ENCODE data around the gene LEMD1. TPM values are rescaled to one million over a fixed set of nuclear protein-coding genes. Genes with fewer than 3 reads are reported as not detected.

Gene LEMD1
- total and polyA plus RNA-seq, 2 donors (not counting 1 experiment from before 2014, with no cell fraction given) = not detected

DNA sequence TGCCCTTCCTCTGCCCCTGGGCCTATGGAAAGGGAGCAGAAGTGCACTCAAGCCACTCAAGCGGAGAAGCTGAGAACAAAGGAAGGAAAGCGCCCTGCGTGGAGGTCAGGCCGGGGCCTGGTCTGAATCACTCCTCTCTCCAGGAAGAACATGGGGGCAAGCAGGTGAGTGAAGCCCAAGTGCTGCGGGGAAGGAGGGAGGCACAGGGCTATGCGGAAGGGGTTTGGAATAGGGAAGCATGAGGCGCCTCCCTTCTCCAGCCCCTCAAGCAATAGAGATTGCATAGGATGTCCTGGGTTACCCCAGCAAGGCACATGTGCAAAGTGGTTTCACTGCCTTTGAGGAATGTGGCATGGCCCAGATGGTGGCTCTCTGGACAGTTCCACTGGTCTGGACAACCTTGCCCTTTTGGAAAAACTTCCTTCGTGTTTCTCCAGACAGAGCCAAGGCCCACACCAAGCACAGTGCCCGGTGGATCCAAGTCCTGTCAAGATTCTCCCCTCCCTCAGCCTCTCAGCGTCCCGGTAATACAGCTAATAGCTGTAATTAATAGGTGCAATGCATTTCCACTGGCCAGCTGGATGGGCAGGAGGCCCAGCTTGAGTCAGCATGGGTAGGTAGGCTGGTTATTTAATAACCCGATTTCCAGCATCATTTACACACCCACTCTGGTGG is 20.3 kb upstream of the LEMD1 start:
- Histone ChIP-seq H3K27ac (ENCODE audit: insufficient read depth, low read length) (no peak overlapping the region), H3K4me2 (ENCODE audit: extremely low read depth, insufficient read depth, low read length) (no peak overlapping the region), H3K4me1 (ENCODE audit: control insufficient read depth, extremely low read depth, insufficient read depth, low read length) (no peaks in the 10 kb centered on the region), H3K36me3 (ENCODE audit: control insufficient read depth, insufficient read depth, low read length) (no peaks in the 10 kb centered on the region), H3K79me2 (ENCODE audit: control insufficient read depth, insufficient read depth, low read length) (no peaks in the 10 kb centered on the region), H3K9me3 (ENCODE audit: control insufficient read depth, insufficient read depth, low read depth, low read length) (no peaks in the 10 kb centered on the region), H3K27me3 (ENCODE audit: control insufficient read depth, insufficient read depth, low read length) (peaks cover 20% of the 10 kb centered on the region), H4K20me1 (ENCODE audit: control insufficient read depth, extremely low read depth, insufficient read depth, low read length) (no peaks in the 10 kb centered on the region), H3K4me3 (replicated peaks in 1 of 4; ENCODE audit: control extremely low read depth in 1 of 4, insufficient read depth in 1 of 4, low read depth in 3 of 4, low read length in 4 of 4) (no peak overlapping the region), H2AFZ (ENCODE audit: low read length) (no peak overlapping the region), H3K9ac (ENCODE audit: insufficient read depth, low read length) (no peak overlapping the region)
- TF ChIP-seq EZH2 (IDR thresholded peaks at IDR 0.05; ENCODE audit: low read length, missing control alignments) = no peak
- TF ChIP-seq, protein P1, sequence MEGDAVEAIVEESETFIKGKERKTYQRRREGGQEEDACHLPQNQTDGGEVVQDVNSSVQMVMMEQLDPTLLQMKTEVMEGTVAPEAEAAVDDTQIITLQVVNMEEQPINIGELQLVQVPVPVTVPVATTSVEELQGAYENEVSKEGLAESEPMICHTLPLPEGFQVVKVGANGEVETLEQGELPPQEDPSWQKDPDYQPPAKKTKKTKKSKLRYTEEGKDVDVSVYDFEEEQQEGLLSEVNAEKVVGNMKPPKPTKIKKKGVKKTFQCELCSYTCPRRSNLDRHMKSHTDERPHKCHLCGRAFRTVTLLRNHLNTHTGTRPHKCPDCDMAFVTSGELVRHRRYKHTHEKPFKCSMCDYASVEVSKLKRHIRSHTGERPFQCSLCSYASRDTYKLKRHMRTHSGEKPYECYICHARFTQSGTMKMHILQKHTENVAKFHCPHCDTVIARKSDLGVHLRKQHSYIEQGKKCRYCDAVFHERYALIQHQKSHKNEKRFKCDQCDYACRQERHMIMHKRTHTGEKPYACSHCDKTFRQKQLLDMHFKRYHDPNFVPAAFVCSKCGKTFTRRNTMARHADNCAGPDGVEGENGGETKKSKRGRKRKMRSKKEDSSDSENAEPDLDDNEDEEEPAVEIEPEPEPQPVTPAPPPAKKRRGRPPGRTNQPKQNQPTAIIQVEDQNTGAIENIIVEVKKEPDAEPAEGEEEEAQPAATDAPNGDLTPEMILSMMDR (conservative IDR thresholded peaks at IDR 0.05 in 1 of 2, IDR thresholded peaks at IDR 0.05 in 1 of 2; ENCODE audit: low read depth in 1 of 2, low read length in 2 of 2) = no peak
- no peak for DNase-seq (ENCODE audit: low read depth in 2 of 2)

DNA sequence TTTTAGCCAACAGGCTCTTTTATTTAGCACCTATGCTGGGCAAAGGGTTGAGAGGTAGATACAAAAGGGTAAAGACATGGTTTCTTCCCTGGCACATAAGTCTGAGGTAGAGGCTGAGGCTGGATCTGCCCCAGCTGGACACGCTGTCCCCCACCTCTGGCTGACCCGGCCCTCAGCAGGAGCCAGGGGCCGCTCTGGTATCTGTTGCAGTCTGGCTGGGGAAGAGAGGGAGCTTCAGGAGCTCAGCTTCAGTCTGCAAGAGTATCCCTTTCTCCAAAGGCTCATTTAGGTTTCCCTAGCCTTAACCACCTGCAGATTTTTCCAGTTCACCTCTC is 19.8 kb upstream of the LEMD1 start:
- Histone ChIP-seq H3K4me1 (ENCODE audit: control insufficient read depth, extremely low read depth, insufficient read depth, low read length) (no peaks in the 10 kb centered on the region), H3K36me3 (ENCODE audit: control insufficient read depth, insufficient read depth, low read length) (no peaks in the 10 kb centered on the region), H3K9me3 (ENCODE audit: control insufficient read depth, insufficient read depth, low read depth, low read length) (no peaks in the 10 kb centered on the region), H3K27ac (ENCODE audit: insufficient read depth, low read length) (no peak overlapping the region), H3K27me3 (ENCODE audit: control insufficient read depth, insufficient read depth, low read length) (peaks cover 23% of the 10 kb centered on the region), H4K20me1 (ENCODE audit: control insufficient read depth, extremely low read depth, insufficient read depth, low read length) (no peaks in the 10 kb centered on the region), H3K4me3 (replicated peaks in 1 of 4; ENCODE audit: control extremely low read depth in 1 of 4, insufficient read depth in 1 of 4, low read depth in 3 of 4, low read length in 4 of 4) (no peak overlapping the region), H3K9ac (ENCODE audit: insufficient read depth, low read length) (no peak overlapping the region), H3K79me2 (ENCODE audit: control insufficient read depth, insufficient read depth, low read length) (no peaks in the 10 kb centered on the region), H2AFZ (ENCODE audit: low read length) (no peak overlapping the region), H3K4me2 (ENCODE audit: extremely low read depth, insufficient read depth, low read length) (no peak overlapping the region)
- TF ChIP-seq, protein P1 (conservative IDR thresholded peaks at IDR 0.05 in 1 of 2, IDR thresholded peaks at IDR 0.05 in 1 of 2; ENCODE audit: low read depth in 1 of 2, low read length in 2 of 2) = no peak
- TF ChIP-seq EZH2 (IDR thresholded peaks at IDR 0.05; ENCODE audit: low read length, missing control alignments) = no peak
- no peak for DNase-seq (ENCODE audit: low read depth in 2 of 2)

DNA sequence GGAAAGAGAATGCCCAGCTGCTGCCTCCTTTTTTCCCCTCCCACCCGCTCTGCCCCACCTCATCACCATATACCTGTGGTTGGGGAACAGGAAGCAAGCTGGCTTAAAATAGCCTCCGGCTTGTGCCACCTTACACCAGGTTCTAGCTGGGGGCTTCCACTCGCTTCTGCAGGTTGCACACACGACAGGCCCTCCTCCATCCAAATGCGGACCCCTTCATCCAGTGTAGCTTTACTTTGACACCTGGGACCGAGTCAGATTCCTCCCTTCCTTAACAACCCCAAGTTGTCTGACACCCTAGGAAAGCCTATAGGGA is 19.4 kb upstream of the LEMD1 start:
- H3K27ac ChIP-seq (ENCODE audit: insufficient read depth, low read length) = no peak overlapping the region
- TF ChIP-seq, protein P1 (conservative IDR thresholded peaks at IDR 0.05 in 1 of 2, IDR thresholded peaks at IDR 0.05 in 1 of 2; ENCODE audit: low read depth in 1 of 2, low read length in 2 of 2) = no peak
- no peak for TF ChIP-seq EZH2 (IDR thresholded peaks at IDR 0.05; ENCODE audit: low read length, missing control alignments)

More for the DNA sequence above, 19.4 kb upstream of the LEMD1 start:
- no peaks in the 10 kb centered on the region for H4K20me1 ChIP-seq (ENCODE audit: control insufficient read depth, extremely low read depth, insufficient read depth, low read length)
- peaks cover 25% of the 10 kb centered on the region for H3K27me3 ChIP-seq (ENCODE audit: control insufficient read depth, insufficient read depth, low read length)
- H2AFZ ChIP-seq (ENCODE audit: low read length) = no peak overlapping the region
- H3K36me3 ChIP-seq (ENCODE audit: control insufficient read depth, insufficient read depth, low read length) = no peaks in the 10 kb centered on the region
- no peaks in the 10 kb centered on the region for H3K4me1 ChIP-seq (ENCODE audit: control insufficient read depth, extremely low read depth, insufficient read depth, low read length)
- DNase-seq (ENCODE audit: low read depth in 2 of 2) = no peak
- H3K9ac ChIP-seq (ENCODE audit: insufficient read depth, low read length) = no peak overlapping the region
- H3K4me2 ChIP-seq (ENCODE audit: extremely low read depth, insufficient read depth, low read length) = no peak overlapping the region
- no peak overlapping the region for H3K4me3 ChIP-seq (replicated peaks in 1 of 4; ENCODE audit: control extremely low read depth in 1 of 4, insufficient read depth in 1 of 4, low read depth in 3 of 4, low read length in 4 of 4)
- H3K79me2 ChIP-seq (ENCODE audit: control insufficient read depth, insufficient read depth, low read length) = no peaks in the 10 kb centered on the region
- no peaks in the 10 kb centered on the region for H3K9me3 ChIP-seq (ENCODE audit: control insufficient read depth, insufficient read depth, low read depth, low read length)
